Esophagus squamous epithelium (tissue), 5 donors: ENCODE measurements around the gene CTR9. TPM values are rescaled to one million over a fixed set of nuclear protein-coding genes. Genes with fewer than 3 reads are reported as not detected.
A peak's percentile ranks its signal among the peaks of the same experiment; 100 is the strongest.

Source experiments
- DNase-seq: peaks from one replicate; lab custom pipeline; 2025; lab: John Stamatoyannopoulos, UW
- H3K27ac ChIP-seq, 4 donors: fragments of 200-600 bp; sonication (generic); one replicate each; pipeline ENCODE4 v1.5.1; 2016 to 2019; ENCODE audit warnings: mild to moderate bottlenecking in 1 of 4
- H3K27me3 ChIP-seq, 4 donors: fragments of 200-600 bp; sonication (generic); 1 replicate in 3 of 4; 2 replicates in 1 of 4; pipeline versions ENCODE4 v1.5.1 to v1.6.0; 2017 to 2021; ENCODE audit warnings: antibody characterized with exemption in 1 of 4
- H3K36me3 ChIP-seq, 3 donors: fragments of 200-600 bp; sonication (generic); one replicate each; pipeline ENCODE4 v1.5.1; 2016 to 2019
- H3K4me1 ChIP-seq, 3 donors: fragments of 200-600 bp; sonication (generic); one replicate each; pipeline ENCODE4 v1.5.1; 2017 to 2019
- H3K4me3 ChIP-seq, 4 donors: fragments of 200-600 bp; sonication (generic); 1 replicate in 3 of 4; 2 replicates in 1 of 4; pipeline ENCODE4 v1.5.1; 2016 to 2019; ENCODE audit warnings: mild to moderate bottlenecking in 2 of 4, moderate library complexity in 1 of 4
- H3K9me3 ChIP-seq, 3 donors: fragments of 200-600 bp; sonication (generic); one replicate each; pipeline ENCODE4 v1.5.1; 2016 to 2019
- CTCF ChIP-seq, 6 experiments: fragments of 450-650 bp in 4 of 6; fragments of 200-600 bp in 2 of 6; sonication (generic) in 2 of 6; IDR thresholded peaks; one replicate each; pipeline ENCODE4 v1.5.1; 2016 to 2019; ENCODE audit warnings: antibody characterized with exemption in 6 of 6, mild to moderate bottlenecking in 4 of 6, moderate library complexity in 4 of 6
- POLR2A ChIP-seq, 4 donors: fragments of 450-650 bp; IDR thresholded peaks; one replicate each; pipeline ENCODE4 v1.6.1; 2017; ENCODE audit warnings: antibody characterized with exemption in 4 of 4, mild to moderate bottlenecking in 4 of 4, moderate library complexity in 3 of 4
- WGBS, 2 donors: methylation state at CpG; one replicate each; pipeline ENCODE4 v1.1.5; 2018; 5-methylcytosine and 5-hydroxymethylcytosine counted together
- intact Hi-C: fragments of 100-400 bp; cut with DNase I; formaldehyde crosslinking; loops from one replicate; pipeline ENCODE4 v1.15.0; 2022
- total RNA-seq, 4 donors: library from RNA; depleted of rRNA; stranded (reverse); fragments of >200 nt; gene quantifications; one replicate each; pipeline ENCODE4 v1.1.0, GENCODE V29; 2016
- donor health status: DM: yes; HTN: yes; CAD: no.

The CTR9 gene
- total RNA-seq = 10 to 100 TPM; 21.4 to 34.4 (median 27.0) TPM

- no peaks in the 10 kb centered on the region for H3K9me3 ChIP-seq
- 0 to 1% methylated on average over 12 to 22 of the region's 67 CpGs for WGBS, 2 donors
- intact Hi-C loops = no loop called here
- H3K4me1 ChIP-seq = peaks cover 0 to 22% (median 8%) of the 10 kb centered on the region in 3 donors
- peak within 1 kb of the TSS; percentile 93 to 96 (median 94) for H3K27ac ChIP-seq
- peak within 1 kb of the TSS; percentile 54 to 81 (median 69) for H3K4me3 ChIP-seq
- peaks cover 0 to 11% (median 0%) of the 10 kb centered on the region in 3 donors for H3K36me3 ChIP-seq
- peak in 2 of 6 experiments; percentile 16 to 22 for TF ChIP-seq CTCF (IDR thresholded peaks at IDR 0.05)
- peak in 3 of 4 donors; percentile 58 to 95 (median 93) for TF ChIP-seq POLR2A (IDR thresholded peaks at IDR 0.05)
- DNase-seq = peak; percentile 70
- no peaks in the 10 kb centered on the region for H3K27me3 ChIP-seq
Observed at GRCh38 chr11:10750838-10751580, at the start of gene CTR9. Gene CTR9 (plus strand): TSS chr11:10751246. CDS start chr11:10751413, 167 bp downstream.

- Histone ChIP-seq H3K36me3 (no peaks in the 10 kb centered on the region), H3K4me3 (no peak overlapping the region), H3K27ac (no peak overlapping the region), H3K27me3 (no peaks in the 10 kb centered on the region), H3K4me1 (peaks cover 0 to 6% (median 0%) of the 10 kb centered on the region in 3 donors), H3K9me3 (peaks cover 0 to 6% (median 3%) of the 10 kb centered on the region in 3 donors)
- TF ChIP-seq POLR2A (IDR thresholded peaks at IDR 0.05) (no peak), CTCF (IDR thresholded peaks at IDR 0.05) (no peak)
- WGBS, 2 donors = 70 to 100% methylated on average over 2 to 3 of the region's 3 CpGs
- intact Hi-C loops = no loop called here
- DNase-seq = no peak
Observed at GRCh38 chr11:10701982-10702381, 49.1 kb upstream of the CTR9 start.

- no peak for DNase-seq
- H3K36me3 ChIP-seq = no peaks in the 10 kb centered on the region
- H3K27ac ChIP-seq = no peak overlapping the region
- H3K4me1 ChIP-seq = peaks cover 0 to 8% (median 0%) of the 10 kb centered on the region in 3 donors
- H3K27me3 ChIP-seq = no peaks in the 10 kb centered on the region
- TF ChIP-seq CTCF (IDR thresholded peaks at IDR 0.05) = no peak
- TF ChIP-seq POLR2A (IDR thresholded peaks at IDR 0.05) = no peak
- intact Hi-C loops = no loop called here
- WGBS, 2 donors = 77 to 90% methylated on average over 3 of the region's 3 CpGs
- no peaks in the 10 kb centered on the region for H3K9me3 ChIP-seq
- no peak overlapping the region for H3K4me3 ChIP-seq
Observed at GRCh38 chr11:10708131-10708530, 42.9 kb upstream of the CTR9 start.

GRCh38 chr11:10709299-10710086 is 41.6 kb upstream of the CTR9 start:
- Histone ChIP-seq H3K36me3 (no peaks in the 10 kb centered on the region), H3K27me3 (no peaks in the 10 kb centered on the region), H3K27ac (peak overlapping the region in 3 of 4 donors; percentile 30 to 54 (median 31)), H3K4me1 (peaks cover 0 to 8% (median 0%) of the 10 kb centered on the region in 3 donors), H3K4me3 (no peak overlapping the region), H3K9me3 (no peaks in the 10 kb centered on the region)
- intact Hi-C loops = no loop called here
- 51 to 55% methylated on average over 4 to 5 of the region's 5 CpGs for WGBS, 2 donors
- no peak for DNase-seq
- TF ChIP-seq CTCF (IDR thresholded peaks at IDR 0.05) (no peak), POLR2A (IDR thresholded peaks at IDR 0.05) (no peak)

- Histone ChIP-seq H3K27me3 (no peaks in the 10 kb centered on the region), H3K36me3 (no peaks in the 10 kb centered on the region), H3K4me3 (no peak overlapping the region), H3K4me1 (peaks cover 0 to under 1% (median 0%) of the 10 kb centered on the region in 3 donors), H3K9me3 (no peaks in the 10 kb centered on the region), H3K27ac (no peak overlapping the region)
- no peak for TF ChIP-seq CTCF (IDR thresholded peaks at IDR 0.05)
- no peak for TF ChIP-seq POLR2A (IDR thresholded peaks at IDR 0.05)
- DNase-seq = no peak
- WGBS, 2 donors = 66 to 87% methylated on average over 3 to 4 of the region's 4 CpGs
- intact Hi-C loops = no loop called here
Observed at GRCh38 chr11:10715571-10715970, 35.5 kb upstream of the CTR9 start.
